Activated CD4-positive, alpha-beta T cell treated with anti-CD3 and anti-CD28 coated beads, Interleukin-2, amount 10 ng/mL, durations not matched to agents 24 days and 14 days (primary cell): ENCODE results near the gene NEDD8. TPM values are rescaled to one million over a fixed set of nuclear protein-coding genes. Genes with fewer than 3 reads are reported as not detected.

Experiments
- DNase-seq: peaks from one replicate; pipeline ENCODE4 v3.0.0; 2022
- H3K27ac Mint-ChIP-seq: one replicate; pipeline ENCODE4 v1.8.0; 2022; ENCODE audit warnings: mild to moderate bottlenecking, mixed read lengths
- H3K27me3 Mint-ChIP-seq: one replicate; pipeline ENCODE4 v1.8.0; 2022; ENCODE audit warnings: mixed read lengths
- H3K36me3 Mint-ChIP-seq: one replicate; pipeline ENCODE4 v1.8.0; 2022; ENCODE audit warnings: low read depth, mild to moderate bottlenecking, mixed read lengths
- H3K4me1 Mint-ChIP-seq: one replicate; pipeline ENCODE4 v1.8.0; 2021; ENCODE audit warnings: mixed read lengths
- H3K4me3 Mint-ChIP-seq: one replicate; pipeline ENCODE4 v1.8.0; 2022; ENCODE audit warnings: mild to moderate bottlenecking, moderate library complexity, mixed read lengths
- H3K9me3 Mint-ChIP-seq: one replicate; pipeline ENCODE4 v1.8.0; 2021; ENCODE audit warnings: mixed read lengths
- intact Hi-C: fragments of 100-400 bp; cut with micrococcal nuclease; formaldehyde crosslinking; loops from one replicate; pipeline ENCODE4 v1.15.1; 2023
- total RNA-seq: library from RNA; stranded (reverse); gene quantifications from 2 replicates; pipeline ENCODE4 v1.2.3, GENCODE V29; 2022

The NEDD8 gene
- total RNA-seq, 1 donor from 2014 or later, result 190 TPM

- no peaks in the 10 kb centered on the region for H3K27me3 Mint-ChIP-seq
- intact Hi-C loops, result no loop called here
- no peak for DNase-seq
- H3K36me3 Mint-ChIP-seq, result peaks cover 10% of the 10 kb centered on the region
- H3K4me1 Mint-ChIP-seq, result no peaks in the 10 kb centered on the region
- H3K27ac Mint-ChIP-seq, result no peak overlapping the region
- H3K4me3 Mint-ChIP-seq, result no peak overlapping the region
- no peaks in the 10 kb centered on the region for H3K9me3 Mint-ChIP-seq
Measured at GRCh38 chr14:24260026-24260779, 28.0 kb upstream of the NEDD8 start.

DNA sequence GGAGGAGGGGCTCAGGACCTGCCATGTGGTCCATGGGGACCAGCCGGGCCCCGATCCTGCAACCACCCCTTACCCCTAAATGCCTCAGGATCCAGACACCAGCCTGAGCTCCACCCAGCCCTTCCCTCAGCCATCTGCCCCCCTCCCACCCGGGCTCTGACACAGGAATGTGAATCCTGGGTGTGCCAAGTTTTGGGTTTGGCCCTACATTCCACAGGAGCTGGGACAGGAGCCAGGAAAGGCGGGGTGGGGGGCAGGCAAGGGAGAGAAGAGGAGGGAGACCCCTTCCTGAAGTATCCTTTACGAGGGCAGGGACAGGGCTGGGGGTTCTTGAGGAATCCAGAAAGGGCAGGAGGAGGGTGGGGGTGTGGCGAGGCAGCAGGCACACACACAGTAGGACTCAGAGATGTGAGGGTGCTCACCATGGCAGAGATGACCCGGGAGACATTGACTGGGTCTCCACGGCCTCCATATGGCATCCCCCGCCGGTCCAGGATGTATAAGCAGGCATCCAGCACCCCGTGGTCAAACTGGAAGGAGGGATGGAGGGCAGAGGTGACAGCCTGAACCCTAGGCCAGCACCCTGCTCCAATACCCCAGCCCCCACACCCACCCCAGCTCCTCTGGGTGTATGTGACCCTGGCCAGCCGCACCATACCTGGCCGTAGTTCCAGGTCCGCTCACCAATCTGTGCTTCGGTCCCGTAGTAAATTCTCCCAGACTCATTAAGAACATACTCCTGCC lies 27.3 kb upstream of the NEDD8 start:
- intact Hi-C loops, result no loop called here
- Mint-ChIP-seq H3K4me1 (no peaks in the 10 kb centered on the region), H3K27ac (no peak overlapping the region), H3K4me3 (no peak overlapping the region), H3K27me3 (no peaks in the 10 kb centered on the region), H3K9me3 (no peaks in the 10 kb centered on the region), H3K36me3 (peaks cover 9% of the 10 kb centered on the region)
- DNase-seq, result no peak

DNA sequence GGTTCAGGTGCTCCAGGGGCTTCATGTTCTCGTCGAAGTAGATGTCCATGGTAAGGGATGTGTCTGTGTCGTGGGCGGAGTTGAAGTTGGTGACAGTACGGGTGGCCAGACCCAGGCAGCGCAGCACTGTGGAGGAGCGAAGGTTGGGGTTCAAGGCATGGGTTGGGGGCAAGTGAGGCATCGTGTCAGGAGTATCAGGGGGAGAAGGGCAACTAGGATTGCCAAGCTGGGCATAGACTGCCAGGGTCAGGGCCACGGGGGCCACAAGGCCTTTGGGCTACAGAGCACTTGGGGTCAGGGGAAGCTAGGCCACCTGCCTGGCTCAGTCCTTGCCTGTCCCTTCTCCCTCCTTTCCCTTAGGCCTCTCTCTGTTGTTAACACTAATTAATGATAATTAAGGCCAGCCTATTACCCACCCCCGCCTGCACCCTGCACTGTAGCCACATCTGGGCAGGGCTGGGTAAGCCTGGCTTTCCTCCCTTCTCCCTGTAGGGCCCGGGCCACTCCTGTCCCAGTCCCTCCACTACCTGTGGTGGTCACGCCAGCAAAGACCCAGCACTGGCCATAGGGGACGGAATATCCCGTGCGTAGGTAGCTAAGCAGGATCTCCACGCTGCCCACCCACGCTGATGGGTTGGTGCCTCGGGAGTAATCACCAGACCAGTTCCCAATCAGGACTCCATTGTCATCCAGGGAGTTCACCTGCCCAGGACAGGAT lies 26.5 kb upstream of the NEDD8 start:
- H3K9me3 Mint-ChIP-seq, result no peaks in the 10 kb centered on the region
- DNase-seq, result no peak
- no peak overlapping the region for H3K27ac Mint-ChIP-seq
- H3K27me3 Mint-ChIP-seq, result no peaks in the 10 kb centered on the region
- intact Hi-C loops, result no loop called here
- no peaks in the 10 kb centered on the region for H3K4me1 Mint-ChIP-seq
- H3K36me3 Mint-ChIP-seq, result peaks cover 14% of the 10 kb centered on the region
- H3K4me3 Mint-ChIP-seq, result no peak overlapping the region

- Mint-ChIP-seq H3K27me3 (no peaks in the 10 kb centered on the region), H3K27ac (no peak overlapping the region), H3K36me3 (peaks cover 14% of the 10 kb centered on the region), H3K9me3 (no peaks in the 10 kb centered on the region), H3K4me3 (no peak overlapping the region), H3K4me1 (no peaks in the 10 kb centered on the region)
- intact Hi-C loops, result no loop called here
- no peak for DNase-seq
Measured at GRCh38 chr14:24258119-24258518, 26.0 kb upstream of the NEDD8 start.

DNA sequence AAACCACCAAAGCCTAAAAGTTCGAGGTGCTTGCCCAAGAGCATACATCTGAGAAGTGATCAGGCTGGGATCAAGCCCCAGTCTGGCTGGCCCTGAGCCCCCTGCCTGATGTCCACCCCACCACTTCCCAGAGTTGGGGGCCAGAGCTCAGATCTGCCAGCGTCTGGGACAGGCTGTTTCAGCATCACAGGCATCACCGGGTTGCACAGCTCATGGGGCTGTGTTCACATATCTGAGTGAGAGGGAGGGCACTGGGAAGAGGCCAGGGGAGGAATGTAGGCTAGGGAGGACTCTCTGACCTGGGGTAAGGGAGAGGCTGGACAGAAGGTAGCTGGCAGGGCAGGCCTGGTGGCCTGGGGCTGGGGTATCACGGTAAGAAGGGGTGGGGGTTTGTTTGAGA lies 24.8 kb upstream of the NEDD8 start:
- peaks cover 11% of the 10 kb centered on the region for H3K36me3 Mint-ChIP-seq
- no peaks in the 10 kb centered on the region for H3K4me1 Mint-ChIP-seq
- no peaks in the 10 kb centered on the region for H3K9me3 Mint-ChIP-seq
- no peak overlapping the region for H3K4me3 Mint-ChIP-seq
- no peak overlapping the region for H3K27ac Mint-ChIP-seq
- DNase-seq, result no peak
- H3K27me3 Mint-ChIP-seq, result no peaks in the 10 kb centered on the region
- intact Hi-C loops, result no loop called here

- no peak for DNase-seq
- Mint-ChIP-seq H3K9me3 (no peaks in the 10 kb centered on the region), H3K27me3 (no peaks in the 10 kb centered on the region), H3K4me1 (peaks cover 7% of the 10 kb centered on the region), H3K4me3 (no peak overlapping the region), H3K36me3 (peaks cover 11% of the 10 kb centered on the region), H3K27ac (no peak overlapping the region)
- intact Hi-C loops, result no loop called here
Measured at GRCh38 chr14:24255931-24256711, 24.0 kb upstream of the NEDD8 start.

- Mint-ChIP-seq H3K27ac (no peak overlapping the region), H3K9me3 (no peaks in the 10 kb centered on the region), H3K27me3 (no peaks in the 10 kb centered on the region), H3K36me3 (peaks cover 12% of the 10 kb centered on the region), H3K4me1 (peaks cover 14% of the 10 kb centered on the region), H3K4me3 (no peak overlapping the region)
- intact Hi-C loops, result no loop called here
- no peak for DNase-seq
Measured at GRCh38 chr14:24255438-24255837, 23.3 kb upstream of the NEDD8 start.

DNA sequence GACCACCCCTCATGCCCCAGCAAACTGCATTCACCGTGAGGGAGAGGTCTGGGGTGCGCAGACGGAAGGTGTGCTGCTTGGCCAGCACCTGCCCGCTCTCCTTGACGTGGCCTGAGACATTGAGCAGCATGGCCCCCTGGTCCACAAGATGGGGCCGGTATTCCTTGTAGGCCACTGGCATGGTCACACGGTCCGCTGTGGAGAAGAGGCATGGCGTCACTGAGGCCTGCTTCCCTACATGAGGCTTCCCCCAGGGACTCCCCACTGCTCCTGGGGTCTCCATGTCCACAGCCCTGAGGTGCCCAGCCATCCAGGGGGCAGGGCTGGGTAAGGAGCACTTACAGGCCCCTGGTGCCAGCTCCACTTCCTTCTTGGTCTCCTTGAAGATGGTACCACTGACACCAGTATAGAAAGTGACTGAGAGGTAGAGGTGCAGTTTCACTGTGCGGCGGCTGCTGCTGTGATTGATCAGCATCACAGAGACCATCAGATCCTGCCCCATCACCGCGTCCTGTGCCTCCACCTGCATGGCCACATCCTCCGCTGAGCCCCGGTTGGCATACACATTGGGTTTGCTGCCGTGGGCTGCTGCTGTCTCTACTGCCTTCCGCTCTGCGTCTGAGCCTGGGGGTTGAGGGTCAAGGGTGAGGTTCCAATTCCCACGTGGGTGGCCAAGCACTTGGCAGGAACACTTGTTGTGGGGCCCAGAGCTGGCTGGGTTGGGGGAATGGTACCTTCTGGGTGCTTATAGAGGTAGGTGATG lies 22.6 kb upstream of the NEDD8 start:
- Mint-ChIP-seq H3K4me3 (no peak overlapping the region), H3K4me1 (peaks cover 20% of the 10 kb centered on the region), H3K36me3 (peaks cover 13% of the 10 kb centered on the region), H3K27me3 (no peaks in the 10 kb centered on the region), H3K27ac (no peak overlapping the region), H3K9me3 (no peaks in the 10 kb centered on the region)
- intact Hi-C loops, result no loop called here
- no peak for DNase-seq

DNA sequence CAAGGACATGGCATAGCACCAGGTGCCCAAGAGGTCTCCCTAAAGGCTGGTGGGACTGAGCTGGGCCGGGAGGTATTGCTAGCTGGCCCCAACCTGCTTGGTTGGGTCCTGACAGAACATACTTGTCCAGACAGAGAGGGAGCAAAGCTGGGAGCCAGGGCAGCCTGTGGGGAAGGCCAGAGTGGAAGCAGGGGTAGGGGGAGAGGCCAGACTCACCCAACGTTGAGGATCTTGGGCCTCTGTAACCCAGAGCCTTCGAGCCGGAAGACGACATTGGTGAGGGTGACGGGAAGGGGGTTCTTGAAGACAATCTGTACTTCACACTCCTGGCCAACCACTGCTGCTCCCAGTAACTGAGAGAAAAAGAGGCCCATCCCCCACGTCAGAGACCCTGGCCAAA lies 21.8 kb upstream of the NEDD8 start:
- H3K27me3 Mint-ChIP-seq, result no peaks in the 10 kb centered on the region
- no peak for DNase-seq
- H3K27ac Mint-ChIP-seq, result no peak overlapping the region
- intact Hi-C loops, result no loop called here
- H3K4me1 Mint-ChIP-seq, result peaks cover 26% of the 10 kb centered on the region
- H3K9me3 Mint-ChIP-seq, result no peaks in the 10 kb centered on the region
- peaks cover 15% of the 10 kb centered on the region for H3K36me3 Mint-ChIP-seq
- no peak overlapping the region for H3K4me3 Mint-ChIP-seq

GRCh38 chr14:24252289-24253124 lies 20.3 kb upstream of the NEDD8 start:
- peaks cover 15% of the 10 kb centered on the region for H3K36me3 Mint-ChIP-seq
- no peak overlapping the region for H3K27ac Mint-ChIP-seq
- H3K27me3 Mint-ChIP-seq, result no peaks in the 10 kb centered on the region
- intact Hi-C loops, result no loop called here
- DNase-seq, result no peak
- peaks cover 36% of the 10 kb centered on the region for H3K4me1 Mint-ChIP-seq
- no peak overlapping the region for H3K4me3 Mint-ChIP-seq
- no peaks in the 10 kb centered on the region for H3K9me3 Mint-ChIP-seq

DNA sequence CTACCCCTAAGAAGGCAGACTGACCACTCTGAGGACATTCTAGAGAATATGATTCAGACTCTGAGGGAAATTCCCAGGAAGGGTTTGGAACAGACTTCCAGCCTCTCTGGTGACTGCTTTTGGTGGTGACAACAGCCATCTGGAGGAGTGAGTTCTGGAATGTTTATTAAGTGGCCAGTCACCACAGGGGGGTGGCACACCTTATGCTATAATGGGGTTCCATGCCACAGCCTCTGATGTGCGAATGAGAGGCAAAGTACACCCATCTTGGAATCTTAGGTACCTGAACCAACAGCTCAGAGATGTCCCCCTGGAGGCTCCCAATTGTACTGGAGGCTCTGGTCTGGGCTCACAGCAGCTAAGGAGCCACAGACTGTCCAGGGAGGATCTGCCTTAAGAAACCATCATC lies 19.7 kb upstream of the NEDD8 start:
- intact Hi-C loops, result no loop called here
- no peak overlapping the region for H3K27ac Mint-ChIP-seq
- H3K4me3 Mint-ChIP-seq, result no peak overlapping the region
- DNase-seq, result no peak
- no peaks in the 10 kb centered on the region for H3K27me3 Mint-ChIP-seq
- H3K4me1 Mint-ChIP-seq, result peaks cover 40% of the 10 kb centered on the region
- no peaks in the 10 kb centered on the region for H3K9me3 Mint-ChIP-seq
- H3K36me3 Mint-ChIP-seq, result peaks cover 14% of the 10 kb centered on the region

DNA sequence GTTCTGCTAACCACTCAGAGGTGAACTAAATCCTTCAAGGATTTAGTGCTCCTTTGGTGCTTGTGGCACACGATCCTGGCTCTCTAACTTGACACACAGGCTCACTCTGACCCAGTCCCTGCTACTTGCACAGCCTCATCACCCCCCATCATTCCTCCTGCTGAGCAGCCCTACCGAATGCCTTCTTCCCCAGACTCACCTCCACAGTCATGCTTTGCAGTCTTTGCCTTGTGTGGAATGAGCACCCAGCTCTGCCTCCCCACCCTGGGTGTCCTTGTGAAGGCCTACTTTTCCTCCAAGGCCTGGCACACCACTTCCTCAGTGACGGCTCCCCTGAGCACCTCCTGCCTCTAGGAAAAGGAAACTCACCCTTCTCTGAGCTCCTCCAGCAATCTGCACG lies 18.2 kb upstream of the NEDD8 start:
- Mint-ChIP-seq H3K4me3 (peak overlapping the region; percentile 65), H3K9me3 (no peaks in the 10 kb centered on the region), H3K27ac (peak overlapping the region; percentile 85), H3K27me3 (no peaks in the 10 kb centered on the region), H3K36me3 (peaks cover 14% of the 10 kb centered on the region), H3K4me1 (peaks cover 42% of the 10 kb centered on the region)
- DNase-seq, result no peak
- intact Hi-C loops, result no loop called here
